K562 (cell line): ENCODE results near the gene PNPO. TPM values are rescaled to one million over a fixed set of nuclear protein-coding genes. Genes with fewer than 3 reads are reported as not detected.

Source experiments
- C11orf30 ChIP-seq: fragments of 450-650 bp; IDR thresholded peaks from 2 replicates; pipeline ENCODE4 v1.6.1; 2016; ENCODE audit warnings: low read depth, mild to moderate bottlenecking
- CHD2 ChIP-seq: IDR thresholded peaks from 2 replicates; pipeline ENCODE4 v1.6.1; 2011; ENCODE audit warnings: low read depth, low read length
- ELF1 ChIP-seq: fragments of 200-800 bp; sonication (Bioruptor generic); IDR thresholded peaks from 2 replicates; pipeline ENCODE4 v1.6.1; 2016; ENCODE audit warnings: missing genetic modification characterization, missing compliant biosample characterization
- ESRRB ChIP-seq: fragments of 250-450 bp; sonication (Bioruptor Pico); IDR thresholded peaks from 2 replicates; pipeline ENCODE4 v1.5.0; 2020; ENCODE audit warnings: mild to moderate bottlenecking, moderate library complexity, borderline replicate concordance
- GABPB1 ChIP-seq: sonication (generic); formaldehyde crosslinking; IDR thresholded peaks from 2 replicates; pipeline ENCODE4 v1.8.0; 2022; ENCODE audit warnings: mild to moderate bottlenecking, missing genetic modification reagents
- HNRNPL ChIP-seq: fragments of 200-400 bp; formaldehyde crosslinking; IDR thresholded peaks from 2 replicates; pipeline ENCODE4 v1.6.1; 2017; ENCODE audit warnings: low read depth, mild to moderate bottlenecking, low read length
- MTA2 ChIP-seq: fragments of 450-650 bp; IDR thresholded peaks from 2 replicates; pipeline ENCODE4 v1.6.1; 2016; ENCODE audit warnings: low read depth
- MYC ChIP-seq, 2 experiments: fragments of 250-450 bp in 1 of 2; sonication (Bioruptor Pico) in 1 of 2; IDR thresholded peaks; 2 replicates each; pipeline versions ENCODE4 v1.5.1 to v1.6.1; 2012 to 2021; ENCODE audit warnings: low read depth in 2 of 2, borderline replicate concordance in 1 of 2, improper control_type of control experiment in 1 of 2, low read length in 1 of 2, mild to moderate bottlenecking in 1 of 2, moderate library complexity in 1 of 2
- NCOA2 ChIP-seq, 2 experiments: fragments of 450-650 bp; IDR thresholded peaks; 2 replicates each; pipeline ENCODE4 v1.6.1; 2018; ENCODE audit warnings: mild to moderate bottlenecking in 2 of 2, moderate library complexity in 1 of 2; ENCODE audit not compliant: partially characterized antibody in 2 of 2
- NRF1 ChIP-seq, 2 experiments: fragments of 450-650 bp; IDR thresholded peaks in 1 of 2; conservative IDR thresholded peaks in 1 of 2; 2 replicates each; pipeline ENCODE4 v1.6.1; 2014; ENCODE audit warnings: mild to moderate bottlenecking in 2 of 2
- POLR2B ChIP-seq: fragments of 450-650 bp; IDR thresholded peaks from 2 replicates; pipeline ENCODE4 v1.6.1; 2018; ENCODE audit warnings: low read depth; ENCODE audit not compliant: partially characterized antibody
- SIN3A ChIP-seq, 2 experiments: fragments of 150-350 bp in 1 of 2; IDR thresholded peaks; 2 replicates each; pipeline ENCODE4 v1.6.1; 2011 to 2016; ENCODE audit warnings: borderline replicate concordance in 2 of 2, low read depth in 2 of 2, low read length in 2 of 2, mild to moderate bottlenecking in 2 of 2, moderate library complexity in 2 of 2; ENCODE audit not compliant: control insufficient read depth in 1 of 2
- SREBF1 ChIP-seq: fragments of 150-350 bp; IDR thresholded peaks from 2 replicates; pipeline ENCODE4 v1.6.1; 2014; ENCODE audit warnings: antibody characterized with exemption, low read depth, low read length, borderline replicate concordance
- VEZF1 ChIP-seq: fragments of 200-800 bp; sonication (Bioruptor generic); IDR thresholded peaks from 2 replicates; pipeline ENCODE4 v1.6.1; 2017; ENCODE audit warnings: missing genetic modification characterization, missing compliant biosample characterization
- XRCC4 ChIP-seq: IDR thresholded peaks from one replicate; pipeline ENCODE4 v1.6.1; 2011; ENCODE audit not compliant: insufficient read depth, insufficient read length; ENCODE audit errors: extremely low read depth
- ZFX ChIP-seq: sonication (generic); formaldehyde crosslinking; IDR thresholded peaks from 2 replicates; pipeline ENCODE4 v1.8.0; 2022; ENCODE audit warnings: mild to moderate bottlenecking, missing genetic modification reagents, moderate library complexity
- ZNF398 ChIP-seq: fragments of 250-450 bp; sonication (Bioruptor Pico); IDR thresholded peaks from 2 replicates; pipeline ENCODE4 v1.8.0; 2021; ENCODE audit warnings: moderate library complexity, mild to moderate bottlenecking, inconsistent platforms
- ZNF639 ChIP-seq, 2 experiments: fragments of 200-800 bp in 1 of 2; sonication (Bioruptor generic) in 1 of 2; sonication (generic) in 1 of 2; formaldehyde crosslinking in 1 of 2; IDR thresholded peaks in 1 of 2; conservative IDR thresholded peaks in 1 of 2; 2 replicates each; pipeline versions ENCODE4 v1.5.0 to v1.6.1; 2016 to 2020; ENCODE audit warnings: missing compliant biosample characterization in 1 of 2, missing genetic modification characterization in 1 of 2, missing genetic modification reagents in 1 of 2
- ZNF780A ChIP-seq: fragments of 250-450 bp; sonication (Bioruptor Pico); IDR thresholded peaks from 2 replicates; pipeline ENCODE4 v1.5.0; 2021; ENCODE audit warnings: mild to moderate bottlenecking
- polyA plus RNA-seq, 8 experiments: library from polyadenylated mRNA; depleted of rRNA in 4 of 8; stranded (reverse) in 5 of 8; unstranded in 3 of 8; fragments of >200 nt; fragmentation: Nextera tagmentation in 2 of 8; fragmentation: Illumina TruSeq in 1 of 8; extraction: Ambion mirVana in 2 of 8; extraction: Trizol in 1 of 8; gene quantifications; 2 replicates each; pipeline versions ENCODE4 v1.2.1 to v1.2.3, GENCODE V29; 2011 to 2014; ENCODE audit warnings: inconsistent platforms in 1 of 8, missing spikeins in 1 of 8
- total RNA-seq, 7 experiments: library from RNA; depleted of rRNA in 6 of 7; stranded (reverse); fragments of >200 nt in 6 of 7; fragmentation: Illumina TruSeq in 2 of 7; extraction: Trizol in 2 of 7; gene quantifications; 2 replicates each; pipeline versions ENCODE4 v1.2.1 to v1.2.3, GENCODE V29; 2011 to 2021; ENCODE audit warnings: low replicate concordance in 1 of 7
- TF ChIP-seq, protein P1 (sequence below): sonication (generic); formaldehyde crosslinking; IDR thresholded peaks from 2 replicates; pipeline ENCODE4 v1.8.1; 2023; ENCODE audit warnings: mild to moderate bottlenecking, missing genetic modification reagents, moderate library complexity

PNPO gene
- total and polyA plus RNA-seq, 9 of the 15 experiments (the other 6 are each of a cell fraction or from before 2014, with no cell fraction given) = 16.6 to 39.0 (median 27.4) TPM

DNA sequence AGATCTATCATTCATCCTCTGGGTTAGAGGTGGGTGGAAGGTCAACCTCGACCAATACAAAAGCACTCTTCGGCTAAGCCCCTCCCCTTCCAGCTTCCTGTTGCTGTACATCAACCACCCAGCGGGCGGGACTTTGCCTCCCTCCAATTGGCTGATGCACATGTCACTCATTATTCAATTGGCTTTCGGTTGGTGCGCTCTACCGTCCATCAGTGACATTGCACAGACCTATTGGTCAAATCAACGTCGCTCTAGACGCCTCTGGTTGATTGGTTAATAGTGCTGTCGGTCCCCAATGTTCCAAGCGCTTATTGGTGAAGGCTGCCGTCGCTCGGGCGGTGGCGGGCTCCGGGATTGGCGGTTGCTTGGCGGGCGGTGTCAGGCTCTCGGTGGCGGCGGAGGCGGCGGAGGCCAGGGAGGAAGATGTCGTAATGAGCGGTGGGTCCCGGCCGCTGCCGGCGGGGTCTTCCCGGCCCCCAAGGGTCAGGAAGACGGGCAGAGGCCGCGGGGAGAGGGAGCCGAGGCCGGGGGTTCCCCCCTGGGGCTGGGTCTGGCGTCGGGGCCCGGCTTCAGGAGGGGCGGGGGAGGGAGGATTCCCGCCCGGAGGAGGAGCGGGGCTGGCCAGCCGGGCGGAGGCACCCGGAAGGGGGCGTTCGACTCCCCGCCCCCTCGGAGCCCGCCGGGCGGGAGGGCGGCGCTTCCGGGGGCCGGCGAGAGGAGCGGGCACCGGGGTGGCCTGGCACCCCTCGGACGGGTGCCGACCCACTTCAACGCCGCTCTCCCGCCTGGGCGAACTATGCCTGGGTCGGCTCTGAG, 45.3 kb upstream of the PNPO start, which contains the start of gene SP2 (continued):
- TF ChIP-seq ZNF398 (CRISPR knock-in tag) = no peak
- TF ChIP-seq XRCC4 = peak; percentile 42
- peak; percentile 97 for TF ChIP-seq CHD2
- peak; percentile 97 for TF ChIP-seq VEZF1 (CRISPR knock-in tag)
- no peak for TF ChIP-seq ESRRB (CRISPR knock-in tag)
- TF ChIP-seq NCOA2 (IDR thresholded peaks at IDR 0.05; ENCODE audit: partially characterized antibody in 2 of 2) = no peak
- TF ChIP-seq ZNF780A (CRISPR knock-in tag) = no peak
- peak; percentile 93 for TF ChIP-seq GABPB1 (CRISPR knock-in tag)
- peak; percentile 64 for TF ChIP-seq ZFX (CRISPR knock-in tag)
- peak; percentile 77 for TF ChIP-seq MTA2
- peak; percentile 27; the same call in 1 of the 2 replicates for TF ChIP-seq MYC (IDR thresholded peaks at IDR 0.05; ENCODE audit: low read depth, low read length)
- TF ChIP-seq MYC (CRISPR knock-in tag; IDR thresholded peaks at IDR 0.05; ENCODE audit: borderline replicate concordance, low read depth) = no peak
- peak; percentile 92 for TF ChIP-seq ELF1 (tag)
- peak; percentile 70 for TF ChIP-seq POLR2B
- TF ChIP-seq C11orf30 = peak; percentile 67
- TF ChIP-seq, protein P1, sequence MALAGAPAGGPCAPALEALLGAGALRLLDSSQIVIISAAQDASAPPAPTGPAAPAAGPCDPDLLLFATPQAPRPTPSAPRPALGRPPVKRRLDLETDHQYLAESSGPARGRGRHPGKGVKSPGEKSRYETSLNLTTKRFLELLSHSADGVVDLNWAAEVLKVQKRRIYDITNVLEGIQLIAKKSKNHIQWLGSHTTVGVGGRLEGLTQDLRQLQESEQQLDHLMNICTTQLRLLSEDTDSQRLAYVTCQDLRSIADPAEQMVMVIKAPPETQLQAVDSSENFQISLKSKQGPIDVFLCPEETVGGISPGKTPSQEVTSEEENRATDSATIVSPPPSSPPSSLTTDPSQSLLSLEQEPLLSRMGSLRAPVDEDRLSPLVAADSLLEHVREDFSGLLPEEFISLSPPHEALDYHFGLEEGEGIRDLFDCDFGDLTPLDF (CRISPR knock-in tag) = peak; percentile 45; the same call in 1 of the 2 replicates
- peak; percentile 68; the same call in 1 of the 2 replicates for TF ChIP-seq SREBF1
- TF ChIP-seq SIN3A (IDR thresholded peaks at IDR 0.05; ENCODE audit: borderline replicate concordance in 2 of 2, control insufficient read depth in 1 of 2, low read depth in 2 of 2, low read length in 2 of 2) = peak; percentile 33 to 86; a peak in 1 of 4 replicates
- TF ChIP-seq ZNF639 (CRISPR knock-in tag; conservative IDR thresholded peaks at IDR 0.05 in 1 of 2, IDR thresholded peaks at IDR 0.05 in 1 of 2) = peak in 1 of 2 experiments; percentile 84; a peak in 2 of 4 replicates
- TF ChIP-seq NRF1 (conservative IDR thresholded peaks at IDR 0.05 in 1 of 2, IDR thresholded peaks at IDR 0.05 in 1 of 2) = peak; percentile 28 to 44; a peak in 1 of 4 replicates
- TF ChIP-seq HNRNPL = peak; percentile 92
